SK-N-MC (cell line): Measurements from ENCODE around the gene CAMTA1.
"Not testable (repeated sequence)": the region's sequence is repeated elsewhere in the genome, so short reads cannot be mapped to it uniquely, and the experiment has no call there.

ENCODE experiments used
- DNase-seq: peaks from one replicate; pipeline ENCODE4 v3.0.0-alpha.2; 2011; ENCODE audit warnings: low read depth, low spot score
- H3K27ac ChIP-seq: fragments of 200-600 bp; sonication (generic); 2 replicates; pipeline ENCODE4 v1.5.1; 2016; ENCODE audit warnings: mixed run types
- H3K36me3 ChIP-seq: fragments of 200-600 bp; sonication (generic); 2 replicates; pipeline ENCODE4 v1.6.1; 2017; ENCODE audit warnings: antibody characterized with exemption, low read length, mixed read lengths; ENCODE audit not compliant: insufficient read depth
- H3K4me3 ChIP-seq: fragments of 200-600 bp; sonication (generic); 2 replicates; pipeline ENCODE4 v1.5.1; 2016
- H3K9ac ChIP-seq: fragments of 200-600 bp; sonication (generic); 2 replicates; pipeline ENCODE4 v1.8.0; 2017; ENCODE audit warnings: mixed run types, mixed read lengths; ENCODE audit not compliant: insufficient read length
- H3K9me3 ChIP-seq: fragments of 200-600 bp; sonication (generic); 2 replicates; pipeline ENCODE4 v1.6.1; 2017; ENCODE audit warnings: low read depth, mild to moderate bottlenecking, antibody characterized with exemption, low read length, moderate library complexity, mixed read lengths
- EZH2 ChIP-seq: fragments of 200-600 bp; sonication (generic); IDR thresholded peaks from one replicate; pipeline ENCODE4 v1.6.1; 2017; ENCODE audit warnings: antibody characterized with exemption
- FOXP2 ChIP-seq: optimal IDR thresholded peaks from 2 replicates; pipeline ENCODE3; 2011; ENCODE audit warnings: mild to moderate bottlenecking, moderate library complexity; ENCODE audit not compliant: insufficient read depth; ENCODE audit errors: extremely low read length, control extremely low read depth
- POLR2AphosphoS5 ChIP-seq: IDR thresholded peaks from 2 replicates; pipeline ENCODE4 v1.6.1; 2012; ENCODE audit warnings: mild to moderate bottlenecking, low read depth, low read length, borderline replicate concordance

Gene CAMTA1

GRCh38 chr1:7322283-7322785 lies 537.1 kb downstream of the CAMTA1 start:
- no peaks in the 10 kb centered on the region for H3K9me3 ChIP-seq
- DNase-seq = no peak

DNA sequence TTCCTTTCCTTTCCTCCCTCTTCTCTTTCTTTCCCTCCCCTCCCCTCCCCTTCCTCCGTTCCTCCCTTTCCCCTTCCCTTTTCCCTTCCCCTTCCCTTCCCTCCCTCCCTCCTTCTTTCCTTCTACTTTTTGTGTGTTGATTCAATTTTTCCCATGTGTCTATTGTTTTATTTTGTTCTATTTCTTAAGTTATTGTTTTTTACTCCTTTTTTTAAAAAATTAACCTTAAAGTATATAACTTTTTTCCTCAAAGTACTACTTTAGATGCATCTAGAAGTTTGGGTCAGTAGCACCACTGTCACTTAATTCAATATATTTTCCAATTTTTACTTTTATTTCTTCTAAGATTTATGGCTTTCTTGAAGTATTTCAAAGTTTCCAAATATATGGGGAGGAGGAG lies 537.7 kb downstream of the CAMTA1 start:
- H3K36me3 ChIP-seq = no peaks in the 10 kb centered on the region
- H3K27ac ChIP-seq = no peak overlapping the region
- TF ChIP-seq EZH2 (no peak), FOXP2 (no peak), POLR2AphosphoS5 (no peak)
- no peak overlapping the region for H3K4me3 ChIP-seq
- DNase-seq = no peak
- no peaks in the 10 kb centered on the region; the same call in 1 of the 2 replicates for H3K9me3 ChIP-seq
- H3K9ac ChIP-seq = no peak overlapping the region

More at GRCh38 chr1:7322283-7322785, 537.1 kb downstream of the CAMTA1 start:
- TF ChIP-seq FOXP2 (no peak), POLR2AphosphoS5 (no peak), EZH2 (no peak)
- no peak overlapping the region for H3K4me3 ChIP-seq
- H3K27ac ChIP-seq = no peak overlapping the region
- H3K36me3 ChIP-seq = no peaks in the 10 kb centered on the region
- no peak overlapping the region for H3K9ac ChIP-seq

GRCh38 chr1:7325254-7325653 lies 540.0 kb downstream of the CAMTA1 start:
- Histone ChIP-seq H3K4me3 (no peak overlapping the region), H3K9ac (no peak overlapping the region), H3K27ac (no peak overlapping the region), H3K9me3 (no peaks in the 10 kb centered on the region; the same call in 1 of the 2 replicates), H3K36me3 (no peaks in the 10 kb centered on the region)
- DNase-seq = no peak
- TF ChIP-seq FOXP2 (no peak), EZH2 (no peak), POLR2AphosphoS5 (no peak)

DNA sequence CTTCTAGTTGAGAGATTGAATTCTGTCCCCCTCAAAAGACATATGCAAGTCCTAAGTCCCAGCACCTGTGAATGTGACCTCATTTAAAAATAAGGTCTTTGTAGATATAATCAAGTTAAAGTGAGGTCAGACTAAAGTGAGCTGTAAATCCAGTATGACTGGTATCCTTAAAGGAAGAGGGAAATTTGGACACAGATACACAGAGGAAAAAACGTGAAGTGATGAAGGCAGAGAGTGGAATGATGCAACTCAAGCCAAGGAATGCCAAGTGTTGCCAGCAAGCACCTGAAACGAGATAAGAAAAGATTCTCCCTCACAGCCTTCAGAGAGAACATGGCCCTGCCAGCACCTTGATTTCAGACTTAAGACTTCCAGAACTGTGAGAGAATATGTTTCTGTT lies 541.1 kb downstream of the CAMTA1 start:
- H3K27ac ChIP-seq = no peak overlapping the region
- TF ChIP-seq EZH2 = no peak
- TF ChIP-seq POLR2AphosphoS5 = no peak
- TF ChIP-seq FOXP2 = no peak
- no peaks in the 10 kb centered on the region; the same call in 1 of the 2 replicates for H3K9me3 ChIP-seq
- no peak overlapping the region for H3K4me3 ChIP-seq
- no peak for DNase-seq
- H3K9ac ChIP-seq = no peak overlapping the region
- no peaks in the 10 kb centered on the region for H3K36me3 ChIP-seq

- no peak overlapping the region for H3K27ac ChIP-seq
- no peak for DNase-seq
- TF ChIP-seq FOXP2 (no peak), POLR2AphosphoS5 (no peak), EZH2 (no peak)
- no peak overlapping the region for H3K9ac ChIP-seq
- no peaks in the 10 kb centered on the region for H3K36me3 ChIP-seq
- H3K9me3 ChIP-seq = no peaks in the 10 kb centered on the region; the same call in 1 of the 2 replicates
- H3K4me3 ChIP-seq = no peak overlapping the region
These were observed 542.6 kb downstream of the CAMTA1 start for GRCh38 chr1:7327849-7328248.

DNA sequence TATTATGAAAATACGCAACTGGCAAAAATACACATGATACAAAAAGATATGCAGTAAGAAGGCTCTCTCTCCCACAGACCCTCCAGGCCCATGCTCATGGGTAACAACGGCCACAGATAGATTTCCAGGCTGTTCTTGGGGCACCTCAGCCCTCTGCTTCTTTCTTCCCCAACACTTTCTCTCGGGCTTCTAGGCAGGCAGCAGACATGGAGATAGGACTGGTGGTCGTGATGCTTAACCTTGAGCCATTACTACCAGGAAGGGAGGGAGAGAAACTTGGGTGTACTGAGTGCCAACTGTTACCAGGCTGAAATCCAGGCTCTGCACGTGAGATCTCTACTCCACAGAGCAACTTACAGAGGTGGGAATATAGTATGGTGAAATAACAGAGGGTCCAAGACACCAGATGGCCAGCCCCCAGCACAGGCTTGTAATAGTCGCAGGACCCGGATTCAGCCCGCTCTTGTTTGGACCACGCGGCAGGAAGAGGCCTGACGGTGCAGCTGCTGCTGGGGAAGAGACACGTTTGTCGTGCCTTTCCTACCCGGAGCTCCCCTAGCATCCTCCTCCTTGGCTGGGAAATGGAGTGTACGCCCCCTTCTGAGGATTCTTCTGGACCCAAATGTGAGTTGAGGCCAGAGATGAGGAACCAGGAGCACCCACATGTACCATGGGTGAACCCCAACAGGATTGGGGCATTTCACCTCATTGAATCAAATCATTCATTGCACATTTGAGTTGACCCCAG lies 544.8 kb downstream of the CAMTA1 start:
- Histone ChIP-seq H3K27ac (no peak overlapping the region), H3K9me3 (no peaks in the 10 kb centered on the region; the same call in 1 of the 2 replicates), H3K9ac (no peak overlapping the region), H3K4me3 (no peak overlapping the region), H3K36me3 (no peaks in the 10 kb centered on the region)
- TF ChIP-seq FOXP2 = no peak
- TF ChIP-seq POLR2AphosphoS5 = no peak
- TF ChIP-seq EZH2 = no peak
- no peak for DNase-seq

DNA sequence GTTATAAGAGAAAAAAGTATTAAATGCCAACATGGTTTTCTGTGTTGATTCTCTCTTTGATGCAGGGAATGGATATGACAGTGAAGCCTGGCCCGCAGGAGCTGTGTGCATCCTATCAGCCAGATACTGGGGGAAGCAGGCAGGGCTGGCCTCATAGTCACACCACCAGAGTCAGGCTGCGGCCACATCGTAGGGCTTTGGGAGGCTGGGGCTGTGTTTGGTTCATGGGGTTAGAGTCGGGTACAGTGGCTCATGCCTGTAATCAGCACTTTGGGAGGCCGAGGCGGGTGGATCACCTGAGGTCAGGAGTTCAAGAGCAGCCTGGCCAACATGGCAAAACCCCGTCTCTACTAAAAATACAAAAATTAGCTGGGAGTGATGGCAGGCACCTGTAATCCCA lies 545.5 kb downstream of the CAMTA1 start:
- not testable (repeated sequence) for H3K36me3 ChIP-seq, DNase-seq, H3K27ac ChIP-seq, H3K9ac ChIP-seq, H3K4me3 ChIP-seq, H3K9me3 ChIP-seq

DNA sequence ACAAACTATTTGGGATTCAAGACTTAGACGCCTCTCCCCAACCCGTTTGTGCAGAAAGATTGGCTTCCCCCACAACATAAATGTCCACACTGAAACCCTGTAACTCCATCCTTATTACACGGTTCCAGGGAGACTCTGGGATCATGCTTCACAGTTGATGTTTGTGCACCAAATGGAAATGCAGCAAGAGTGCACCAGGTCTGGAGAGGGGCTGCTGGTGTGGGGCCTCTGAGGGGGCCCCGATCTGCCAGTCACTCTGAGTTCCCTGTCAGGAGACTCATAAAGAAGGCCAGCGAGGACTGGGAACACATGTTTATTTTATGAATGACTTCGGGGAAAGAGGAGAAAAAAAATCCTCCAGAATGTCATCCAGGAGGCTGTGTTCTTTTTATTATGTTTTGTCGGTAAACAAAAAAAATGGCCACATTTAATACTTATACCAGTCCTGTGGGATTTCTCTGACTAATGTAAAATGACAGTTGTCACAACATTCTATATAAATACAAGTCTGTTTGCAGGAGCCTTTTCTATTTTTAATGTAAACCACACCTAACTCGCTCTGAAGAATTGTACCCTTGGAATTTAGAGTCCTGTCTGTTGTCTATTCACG lies 546.8 kb downstream of the CAMTA1 start:
- no peak for DNase-seq
- Histone ChIP-seq H3K27ac (no peak overlapping the region), H3K9ac (no peak overlapping the region), H3K36me3 (no peaks in the 10 kb centered on the region), H3K4me3 (no peak overlapping the region), H3K9me3 (no peaks in the 10 kb centered on the region; the same call in 1 of the 2 replicates)
- no peak for TF ChIP-seq POLR2AphosphoS5
- no peak for TF ChIP-seq FOXP2
- TF ChIP-seq EZH2 = no peak

DNA sequence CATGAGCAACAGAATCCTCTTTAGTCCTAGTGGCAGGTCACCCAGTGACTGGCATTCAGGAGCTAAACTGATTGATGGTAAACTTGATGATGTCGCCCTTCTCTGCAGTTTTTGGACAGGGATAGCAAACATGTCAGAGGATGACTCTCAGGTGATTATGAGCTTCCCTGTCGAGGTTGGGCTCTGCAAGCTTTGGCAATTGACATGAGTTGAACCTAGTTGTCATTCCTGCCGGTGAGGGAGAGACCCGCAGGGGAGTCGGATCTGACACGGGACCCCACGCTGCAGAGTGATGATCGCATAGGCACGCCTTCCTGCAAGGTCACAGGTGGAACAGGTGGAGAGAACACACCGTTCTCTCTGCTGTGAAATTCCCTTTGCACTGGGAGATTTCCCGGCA lies 547.8 kb downstream of the CAMTA1 start:
- TF ChIP-seq FOXP2 (no peak), POLR2AphosphoS5 (no peak), EZH2 (no peak)
- no peak overlapping the region for H3K9ac ChIP-seq
- peak overlapping the region; percentile 99; the same call in 1 of the 2 replicates for H3K27ac ChIP-seq
- DNase-seq = no peak
- no peaks in the 10 kb centered on the region; the same call in 1 of the 2 replicates for H3K9me3 ChIP-seq
- no peaks in the 10 kb centered on the region for H3K36me3 ChIP-seq
- H3K4me3 ChIP-seq = no peak overlapping the region
